ENCODE results near the gene C3orf49. TPM values are rescaled to one million over a fixed set of nuclear protein-coding genes. Genes with fewer than 3 reads are reported as not detected.
A peak's percentile ranks its signal among the peaks of the same experiment; 100 is the strongest.

Gene C3orf49
- total and polyA plus RNA-seq, 2 of the 13 experiments (the other 11 are each of a cell fraction or from before 2014, with no cell fraction given), result not detected

DNA sequence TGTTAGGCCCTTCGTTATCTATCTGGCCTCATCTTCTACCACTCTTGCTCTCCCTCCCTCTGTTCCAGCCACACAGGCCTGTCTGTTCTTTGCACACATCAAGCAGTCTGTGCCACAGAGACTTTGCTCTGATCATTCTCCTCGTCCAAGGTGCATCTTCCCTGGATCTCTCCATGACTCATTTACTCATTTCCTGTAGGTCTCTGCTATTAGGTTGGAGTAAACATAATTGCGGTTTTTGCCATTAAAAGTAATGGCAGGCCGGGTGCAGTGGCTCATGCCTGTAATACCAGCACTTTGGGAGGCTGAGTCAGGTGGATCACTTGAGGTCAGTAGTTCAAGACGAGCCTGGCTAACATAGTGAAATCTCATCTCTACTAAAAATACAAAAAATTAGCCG lies 9.5 kb upstream of the C3orf49 start (continued):
- peak; percentile 57; the same call in 1 of the 2 replicates for TF ChIP-seq HNF4G (IDR thresholded peaks at IDR 0.05; ENCODE audit: borderline replicate concordance, low read depth, low read length)
- TF ChIP-seq HNF4G (CRISPR knock-in tag; IDR thresholded peaks at IDR 0.05; ENCODE audit: borderline replicate concordance, low read depth), result peak; percentile 26; the same call in 1 of the 2 replicates
- TF ChIP-seq RXRB (CRISPR knock-in tag; IDR thresholded peaks at IDR 0.05; ENCODE audit: borderline replicate concordance), result peak; percentile 70; the same call in 1 of the 2 replicates
- no peak for TF ChIP-seq ZNF709 (CRISPR knock-in tag; IDR thresholded peaks at IDR 0.05)
- TF ChIP-seq ZBTB7B (CRISPR knock-in tag; IDR thresholded peaks at IDR 0.05), result no peak
- no peak for TF ChIP-seq ZNF572 (CRISPR knock-in tag; IDR thresholded peaks at IDR 0.05)
- TF ChIP-seq ZBTB3 (CRISPR knock-in tag; IDR thresholded peaks at IDR 0.05; ENCODE audit: borderline replicate concordance, low read depth), result no peak
- TF ChIP-seq NR2F1 (CRISPR knock-in tag; IDR thresholded peaks at IDR 0.05), result peak in 1 of 2 experiments; percentile 58; a peak in 2 of 4 replicates
- TF ChIP-seq JDP2 (CRISPR knock-in tag; IDR thresholded peaks at IDR 0.05; ENCODE audit: borderline replicate concordance), result no peak
- no peak for TF ChIP-seq TSC22D2 (CRISPR knock-in tag; IDR thresholded peaks at IDR 0.05; ENCODE audit: borderline replicate concordance)
- no peak for TF ChIP-seq SRF (IDR thresholded peaks at IDR 0.05; ENCODE audit: low read depth, low read length)
- TF ChIP-seq YEATS2 (CRISPR knock-in tag; IDR thresholded peaks at IDR 0.05; ENCODE audit: borderline replicate concordance), result peak; percentile 36; the same call in 1 of the 2 replicates
- no peak for TF ChIP-seq RFXAP (CRISPR knock-in tag; IDR thresholded peaks at IDR 0.05; ENCODE audit: borderline replicate concordance)
- TF ChIP-seq CBFB (CRISPR knock-in tag; IDR thresholded peaks at IDR 0.05), result 0 out of 2 replicates have a peak, but pooled peaks have one; percentile 23
- no peak for TF ChIP-seq ZNF33A (CRISPR knock-in tag; IDR thresholded peaks at IDR 0.05; ENCODE audit: borderline replicate concordance)
- no peak for TF ChIP-seq ZNF160 (CRISPR knock-in tag; IDR thresholded peaks at IDR 0.05)
- TF ChIP-seq PLRG1 (conservative IDR thresholded peaks at IDR 0.05), result no peak
- TF ChIP-seq EZH2 (conservative IDR thresholded peaks at IDR 0.05; ENCODE audit: low read depth, low read length), result no peak
- TF ChIP-seq DNMT1 (CRISPR knock-in tag; IDR thresholded peaks at IDR 0.05), result no peak
- no peak for TF ChIP-seq STAT5B (CRISPR knock-in tag; IDR thresholded peaks at IDR 0.05)
- TF ChIP-seq ZNF382 (CRISPR knock-in tag; IDR thresholded peaks at IDR 0.05; ENCODE audit: borderline replicate concordance), result no peak
- no peak for TF ChIP-seq TBX2 (CRISPR knock-in tag; IDR thresholded peaks at IDR 0.05; ENCODE audit: borderline replicate concordance)
- TF ChIP-seq ZNF3 (CRISPR knock-in tag; IDR thresholded peaks at IDR 0.05), result no peak
- TF ChIP-seq, protein P1, sequence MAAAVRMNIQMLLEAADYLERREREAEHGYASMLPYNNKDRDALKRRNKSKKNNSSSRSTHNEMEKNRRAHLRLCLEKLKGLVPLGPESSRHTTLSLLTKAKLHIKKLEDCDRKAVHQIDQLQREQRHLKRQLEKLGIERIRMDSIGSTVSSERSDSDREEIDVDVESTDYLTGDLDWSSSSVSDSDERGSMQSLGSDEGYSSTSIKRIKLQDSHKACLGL (CRISPR knock-in tag; IDR thresholded peaks at IDR 0.05), result no peak
- TF ChIP-seq ISX (CRISPR knock-in tag; conservative IDR thresholded peaks at IDR 0.05), result no peak
- TF ChIP-seq, protein P2, sequence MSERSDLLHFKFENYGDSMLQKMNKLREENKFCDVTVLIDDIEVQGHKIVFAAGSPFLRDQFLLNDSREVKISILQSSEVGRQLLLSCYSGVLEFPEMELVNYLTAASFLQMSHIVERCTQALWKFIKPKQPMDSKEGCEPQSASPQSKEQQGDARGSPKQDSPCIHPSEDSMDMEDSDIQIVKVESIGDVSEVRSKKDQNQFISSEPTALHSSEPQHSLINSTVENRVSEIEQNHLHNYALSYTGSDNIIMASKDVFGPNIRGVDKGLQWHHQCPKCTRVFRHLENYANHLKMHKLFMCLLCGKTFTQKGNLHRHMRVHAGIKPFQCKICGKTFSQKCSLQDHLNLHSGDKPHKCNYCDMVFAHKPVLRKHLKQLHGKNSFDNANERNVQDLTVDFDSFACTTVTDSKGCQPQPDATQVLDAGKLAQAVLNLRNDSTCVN (CRISPR knock-in tag; IDR thresholded peaks at IDR 0.05; ENCODE audit: borderline replicate concordance), result no peak
- TF ChIP-seq NKX3-1 (CRISPR knock-in tag; IDR thresholded peaks at IDR 0.05), result no peak
- no peak for TF ChIP-seq ZNF841 (CRISPR knock-in tag; IDR thresholded peaks at IDR 0.05; ENCODE audit: borderline replicate concordance)
- TF ChIP-seq HOXA5 (CRISPR knock-in tag; IDR thresholded peaks at IDR 0.05), result no peak
- TF ChIP-seq ZNF879 (CRISPR knock-in tag; IDR thresholded peaks at IDR 0.05), result no peak
- TF ChIP-seq ZNF44 (CRISPR knock-in tag; IDR thresholded peaks at IDR 0.05), result no peak
- no peak for TF ChIP-seq ZNF446 (CRISPR knock-in tag; IDR thresholded peaks at IDR 0.05)
- TF ChIP-seq ZNF546 (CRISPR knock-in tag; conservative IDR thresholded peaks at IDR 0.05), result no peak
- TF ChIP-seq CBX5 (CRISPR knock-in tag; IDR thresholded peaks at IDR 0.05; ENCODE audit: borderline replicate concordance), result no peak
- no peak for TF ChIP-seq ZFY (CRISPR knock-in tag; IDR thresholded peaks at IDR 0.05)

Data from HepG2 (cell line).